ENCODE results near the gene RAB3D. TPM values are rescaled to one million over a fixed set of nuclear protein-coding genes. Genes with fewer than 3 reads are reported as not detected.

The RAB3D gene
- total RNA-seq, 1 experiment from 2014 or later: 29.4 TPM

- H3K27ac Mint-ChIP-seq: peak overlapping the region in 1 of 3 experiments; percentile 68; a peak in 1 of 7 replicates
- Histone ChIP-seq H3K27ac (ENCODE audit: insufficient read length, low read depth, low read length) (no peak overlapping the region), H3K23me2 (ENCODE audit: insufficient read length, low read depth, low read length, poor library complexity, severe bottlenecking) (no peaks in the 10 kb centered on the region), H3K4me1 (ENCODE audit: insufficient read depth, low read length) (no peaks in the 10 kb centered on the region), H3K56ac (ENCODE audit: insufficient read length, low read depth, low read length) (no peak overlapping the region), H2BK5ac (ENCODE audit: insufficient read length, low read length) (no peak overlapping the region), H3K9me3 (ENCODE audit: control insufficient read depth, low read depth, low read length) (no peaks in the 10 kb centered on the region), H3K4ac (ENCODE audit: low read depth, low read length) (no peak overlapping the region), H3K4me2 (ENCODE audit: insufficient read depth, insufficient read length, low read length) (peak overlapping the region; percentile 11), H4K91ac (ENCODE audit: insufficient read length, low read depth, low read length) (no peak overlapping the region), H2BK20ac (ENCODE audit: low read depth, low read length, poor library complexity, severe bottlenecking) (no peak overlapping the region), H4K8ac (replicated peaks; ENCODE audit: insufficient read length, low read depth, low read length) (no peak overlapping the region), H4K5ac (ENCODE audit: insufficient read length, low read depth, low read length) (no peak overlapping the region), H3K14ac (ENCODE audit: insufficient read depth, low read length) (no peak overlapping the region), H2AK5ac (ENCODE audit: insufficient read length, low read length) (no peak overlapping the region), H2AFZ (ENCODE audit: low read length) (no peak overlapping the region), H2BK12ac (ENCODE audit: insufficient read length, low read depth, low read length) (no peak overlapping the region), H3K79me2 (ENCODE audit: insufficient read depth, low read length) (no peaks in the 10 kb centered on the region), H4K20me1 (ENCODE audit: control insufficient read depth, insufficient read depth, insufficient read length) (no peaks in the 10 kb centered on the region), H3K27me3 (ENCODE audit: insufficient read depth, low read length) (no peaks in the 10 kb centered on the region), H3K23ac (ENCODE audit: insufficient read length, low read depth, low read length) (no peak overlapping the region), H3K9ac (ENCODE audit: extremely low read depth, insufficient read length, low read length) (no peak overlapping the region), H3K79me1 (ENCODE audit: insufficient read depth, low read depth, low read length, poor library complexity, severe bottlenecking) (no peaks in the 10 kb centered on the region), H3K18ac (ENCODE audit: insufficient read length, low read depth, low read length) (no peak overlapping the region), H2BK15ac (ENCODE audit: low read depth, low read length) (no peak overlapping the region), H3T11ph (ENCODE audit: low read length) (no peak overlapping the region), H2BK120ac (ENCODE audit: low read depth, low read length, poor library complexity, severe bottlenecking) (no peak overlapping the region)
- H3K4me1 Mint-ChIP-seq: peaks cover 6 to 19% of the 10 kb centered on the region in 2 experiments
- H3K4me3 Mint-ChIP-seq: no peak overlapping the region
- no peaks in the 10 kb centered on the region for H3K27me3 Mint-ChIP-seq (ENCODE audit: low read depth)
- TF ChIP-seq, protein P1, sequence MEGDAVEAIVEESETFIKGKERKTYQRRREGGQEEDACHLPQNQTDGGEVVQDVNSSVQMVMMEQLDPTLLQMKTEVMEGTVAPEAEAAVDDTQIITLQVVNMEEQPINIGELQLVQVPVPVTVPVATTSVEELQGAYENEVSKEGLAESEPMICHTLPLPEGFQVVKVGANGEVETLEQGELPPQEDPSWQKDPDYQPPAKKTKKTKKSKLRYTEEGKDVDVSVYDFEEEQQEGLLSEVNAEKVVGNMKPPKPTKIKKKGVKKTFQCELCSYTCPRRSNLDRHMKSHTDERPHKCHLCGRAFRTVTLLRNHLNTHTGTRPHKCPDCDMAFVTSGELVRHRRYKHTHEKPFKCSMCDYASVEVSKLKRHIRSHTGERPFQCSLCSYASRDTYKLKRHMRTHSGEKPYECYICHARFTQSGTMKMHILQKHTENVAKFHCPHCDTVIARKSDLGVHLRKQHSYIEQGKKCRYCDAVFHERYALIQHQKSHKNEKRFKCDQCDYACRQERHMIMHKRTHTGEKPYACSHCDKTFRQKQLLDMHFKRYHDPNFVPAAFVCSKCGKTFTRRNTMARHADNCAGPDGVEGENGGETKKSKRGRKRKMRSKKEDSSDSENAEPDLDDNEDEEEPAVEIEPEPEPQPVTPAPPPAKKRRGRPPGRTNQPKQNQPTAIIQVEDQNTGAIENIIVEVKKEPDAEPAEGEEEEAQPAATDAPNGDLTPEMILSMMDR (conservative IDR thresholded peaks at IDR 0.05): no peak
- DNase-seq: no peak
- WGBS (ENCODE audit: extremely low coverage, insufficient read length, low lambda C conversion rate): no CpG with 5 or more reads among the region's 11 CpGs
- H3K36me3 Mint-ChIP-seq (ENCODE audit: insufficient read depth in 1 of 3, low read depth in 3 of 3): peaks cover 3 to 32% (median 19%) of the 10 kb centered on the region in 3 experiments
- no peaks in the 10 kb centered on the region for H3K9me3 Mint-ChIP-seq
Observed at GRCh38 chr19:11373885-11374432, 34.5 kb upstream of the RAB3D start.

All from H9 (cell line).